GM12878 (cell line): Measurements from ENCODE around the gene PTPN5. TPM values are rescaled to one million over a fixed set of nuclear protein-coding genes. Genes with fewer than 3 reads are reported as not detected.
A peak's percentile ranks its signal among the peaks of the same experiment; 100 is the strongest.

ENCODE experiments used
- BCL11A ChIP-seq: IDR thresholded peaks from 2 replicates; pipeline ENCODE4 v1.6.1; 2011; ENCODE audit warnings: low read depth, low read length
- BHLHE40 ChIP-seq, 2 experiments: fragments of 450-650 bp in 1 of 2; IDR thresholded peaks; 2 replicates each; pipeline ENCODE4 v1.6.1; 2011 to 2017; ENCODE audit warnings: low read depth in 2 of 2, borderline replicate concordance in 1 of 2, improper control_type of control experiment in 1 of 2, low read length in 1 of 2, mild to moderate bottlenecking in 1 of 2
- CREB1 ChIP-seq: IDR thresholded peaks from 2 replicates; pipeline ENCODE4 v1.6.1; 2012; ENCODE audit warnings: low read depth, mild to moderate bottlenecking, inconsistent platforms
- EGR1 ChIP-seq, 2 experiments: IDR thresholded peaks; 1 replicate in 1 of 2; 2 replicates in 1 of 2; pipeline ENCODE4 v1.6.1; 2011 to 2012; ENCODE audit warnings: low read depth in 2 of 2, low read length in 2 of 2, borderline replicate concordance in 1 of 2, mild to moderate bottlenecking in 1 of 2, moderate library complexity in 1 of 2
- EP300 ChIP-seq, 2 experiments: fragments of 150-350 bp in 1 of 2; IDR thresholded peaks; 2 replicates each; pipeline ENCODE4 v1.6.1; 2011 to 2012; ENCODE audit warnings: low read depth in 2 of 2, low read length in 2 of 2, borderline replicate concordance in 1 of 2, improper control_type of control experiment in 1 of 2, inconsistent platforms in 1 of 2; ENCODE audit not compliant: control insufficient read depth in 1 of 2
- FOS ChIP-seq: IDR thresholded peaks from 3 replicates; pipeline ENCODE4 v1.6.1; 2011; ENCODE audit warnings: borderline replicate concordance; ENCODE audit not compliant: insufficient read length; ENCODE audit errors: extremely low read depth
- FOXK2 ChIP-seq: fragments of 450-650 bp; IDR thresholded peaks from 2 replicates; pipeline ENCODE4 v1.6.1; 2017; ENCODE audit warnings: mild to moderate bottlenecking, moderate library complexity
- IKZF1 ChIP-seq: fragments of 450-650 bp; conservative IDR thresholded peaks from 2 replicates; pipeline ENCODE4 v1.6.1; 2017; ENCODE audit warnings: antibody characterized with exemption, mild to moderate bottlenecking
- NR2C1 ChIP-seq: fragments of 450-650 bp; IDR thresholded peaks from 2 replicates; pipeline ENCODE4 v1.6.1; 2017; ENCODE audit warnings: antibody characterized with exemption, mild to moderate bottlenecking, moderate library complexity
- NR2F1 ChIP-seq: fragments of 450-650 bp; conservative IDR thresholded peaks from 2 replicates; pipeline ENCODE4 v1.6.1; 2017; ENCODE audit warnings: mild to moderate bottlenecking
- NRF1 ChIP-seq: conservative IDR thresholded peaks from 2 replicates; pipeline ENCODE4 v1.6.1; 2011; ENCODE audit warnings: mild to moderate bottlenecking, low read depth, low read length, improper control_type of control experiment
- POLR2AphosphoS5 ChIP-seq: IDR thresholded peaks from 2 replicates; pipeline ENCODE4 v1.6.1; 2011; ENCODE audit warnings: mild to moderate bottlenecking, low read length, inconsistent platforms
- RBBP5 ChIP-seq: fragments of 200-600 bp; sonication (generic); conservative IDR thresholded peaks from 2 replicates; pipeline ENCODE4 v1.6.1; 2016
- STAT1 ChIP-seq: fragments of 450-650 bp; conservative IDR thresholded peaks from 2 replicates; pipeline ENCODE4 v1.6.1; 2014; ENCODE audit warnings: antibody characterized with exemption, mild to moderate bottlenecking
- TBL1XR1 ChIP-seq: IDR thresholded peaks from 2 replicates; pipeline ENCODE4 v1.6.1; 2012; ENCODE audit warnings: low read depth, low read length, improper control_type of control experiment
- WRNIP1 ChIP-seq: IDR thresholded peaks from 2 replicates; pipeline ENCODE4 v1.6.1; 2011; ENCODE audit warnings: low read depth, low read length, improper control_type of control experiment, borderline replicate concordance
- YY1 ChIP-seq: IDR thresholded peaks from 2 replicates; pipeline ENCODE4 v1.6.1; 2011; ENCODE audit warnings: low read depth, mild to moderate bottlenecking, low read length
- ZNF217 ChIP-seq: fragments of 450-650 bp; IDR thresholded peaks from 2 replicates; pipeline ENCODE4 v1.6.1; 2017; ENCODE audit warnings: antibody characterized with exemption, mild to moderate bottlenecking
- polyA plus RNA-seq, 11 experiments: library from polyadenylated mRNA; depleted of rRNA in 4 of 11; unstranded in 6 of 11; stranded (reverse) in 5 of 11; fragments of >200 nt; fragmentation: Nextera tagmentation in 4 of 11; fragmentation: Illumina TruSeq in 1 of 11; extraction: Ambion mirVana in 4 of 11; extraction: Trizol in 1 of 11; gene quantifications; 1 replicate in 1 of 11; 2 replicates in 10 of 11; pipeline versions ENCODE4 v1.2.1 to v1.2.3, GENCODE V29; 2011 to 2016; ENCODE audit warnings: inconsistent platforms in 2 of 11, missing spikeins in 2 of 11, low read depth in 1 of 11
- total RNA-seq, 4 experiments: library from RNA; depleted of rRNA in 3 of 4; stranded (reverse); fragments of >200 nt in 3 of 4; fragmentation: Illumina TruSeq in 1 of 4; extraction: Trizol in 1 of 4; gene quantifications; 2 replicates each; pipeline versions ENCODE4 v1.2.1 to v1.2.3, GENCODE V29; 2013 to 2021
- TF ChIP-seq, protein P1 (sequence below): fragments of 450-650 bp; formaldehyde crosslinking; IDR thresholded peaks from 2 replicates; pipeline ENCODE4 v1.4.0; 2020; ENCODE audit warnings: mild to moderate bottlenecking, moderate library complexity
- TF ChIP-seq, protein P2 (sequence below): fragments of 450-650 bp; IDR thresholded peaks from 2 replicates; pipeline ENCODE4 v1.6.1; 2017; ENCODE audit warnings: mild to moderate bottlenecking, moderate library complexity

The PTPN5 gene
- total and polyA plus RNA-seq, 10 of the 15 experiments (the other 5 are each of a cell fraction or from before 2014, with no cell fraction given), result 0.04 to 0.06 (median 0.05) TPM; not detected in 7

DNA sequence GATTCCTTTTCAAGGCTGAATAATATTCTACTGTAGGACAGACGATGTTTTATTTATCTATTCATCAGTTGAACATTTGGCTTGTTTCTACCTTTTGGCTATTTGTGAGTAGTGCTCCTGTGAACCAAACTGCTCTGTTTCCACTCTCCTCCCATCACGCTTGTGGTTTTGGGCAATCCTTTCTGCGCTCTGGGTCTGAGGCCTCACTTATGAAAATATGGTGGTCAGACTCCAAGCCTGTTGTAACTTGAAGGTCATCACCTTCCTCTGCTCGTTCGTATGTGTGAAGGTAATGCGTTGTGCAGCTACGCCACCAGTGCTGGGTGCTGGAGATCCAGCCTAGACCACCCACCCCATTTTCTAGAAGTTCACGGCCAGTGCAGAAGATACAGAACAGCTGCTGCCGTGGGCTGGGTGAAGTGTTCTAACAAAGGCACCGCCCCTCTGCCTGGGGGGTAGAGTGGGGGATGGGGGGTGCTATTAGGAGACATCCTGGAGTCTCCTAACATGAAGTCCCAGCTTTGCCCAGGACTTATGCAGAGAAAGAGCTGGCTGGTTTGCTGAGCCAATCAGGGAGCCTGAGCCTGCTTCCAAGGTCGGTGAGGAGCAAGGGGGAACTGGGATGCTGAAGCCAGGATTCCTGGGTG, 21.0 kb downstream of the PTPN5 start (continued):
- TF ChIP-seq, protein P1, sequence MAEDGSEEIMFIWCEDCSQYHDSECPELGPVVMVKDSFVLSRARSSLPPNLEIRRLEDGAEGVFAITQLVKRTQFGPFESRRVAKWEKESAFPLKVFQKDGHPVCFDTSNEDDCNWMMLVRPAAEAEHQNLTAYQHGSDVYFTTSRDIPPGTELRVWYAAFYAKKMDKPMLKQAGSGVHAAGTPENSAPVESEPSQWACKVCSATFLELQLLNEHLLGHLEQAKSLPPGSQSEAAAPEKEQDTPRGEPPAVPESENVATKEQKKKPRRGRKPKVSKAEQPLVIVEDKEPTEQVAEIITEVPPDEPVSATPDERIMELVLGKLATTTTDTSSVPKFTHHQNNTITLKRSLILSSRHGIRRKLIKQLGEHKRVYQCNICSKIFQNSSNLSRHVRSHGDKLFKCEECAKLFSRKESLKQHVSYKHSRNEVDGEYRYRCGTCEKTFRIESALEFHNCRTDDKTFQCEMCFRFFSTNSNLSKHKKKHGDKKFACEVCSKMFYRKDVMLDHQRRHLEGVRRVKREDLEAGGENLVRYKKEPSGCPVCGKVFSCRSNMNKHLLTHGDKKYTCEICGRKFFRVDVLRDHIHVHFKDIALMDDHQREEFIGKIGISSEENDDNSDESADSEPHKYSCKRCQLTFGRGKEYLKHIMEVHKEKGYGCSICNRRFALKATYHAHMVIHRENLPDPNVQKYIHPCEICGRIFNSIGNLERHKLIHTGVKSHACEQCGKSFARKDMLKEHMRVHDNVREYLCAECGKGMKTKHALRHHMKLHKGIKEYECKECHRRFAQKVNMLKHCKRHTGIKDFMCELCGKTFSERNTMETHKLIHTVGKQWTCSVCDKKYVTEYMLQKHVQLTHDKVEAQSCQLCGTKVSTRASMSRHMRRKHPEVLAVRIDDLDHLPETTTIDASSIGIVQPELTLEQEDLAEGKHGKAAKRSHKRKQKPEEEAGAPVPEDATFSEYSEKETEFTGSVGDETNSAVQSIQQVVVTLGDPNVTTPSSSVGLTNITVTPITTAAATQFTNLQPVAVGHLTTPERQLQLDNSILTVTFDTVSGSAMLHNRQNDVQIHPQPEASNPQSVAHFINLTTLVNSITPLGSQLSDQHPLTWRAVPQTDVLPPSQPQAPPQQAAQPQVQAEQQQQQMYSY, result no peak
- TF ChIP-seq BCL11A, result no peak
- TF ChIP-seq TBL1XR1, result no peak
- no peak for TF ChIP-seq CREB1
- no peak for TF ChIP-seq NRF1
- no peak for TF ChIP-seq EGR1 (IDR thresholded peaks at IDR 0.05; ENCODE audit: borderline replicate concordance in 1 of 2, low read depth in 2 of 2, low read length in 2 of 2)
- peak; percentile 30 to 35; a peak in 1 of 4 replicates for TF ChIP-seq EP300 (IDR thresholded peaks at IDR 0.05; ENCODE audit: borderline replicate concordance in 1 of 2, control insufficient read depth in 1 of 2, low read depth in 2 of 2, low read length in 2 of 2)
- no peak for TF ChIP-seq FOXK2
- no peak for TF ChIP-seq NR2C1
- no peak for TF ChIP-seq POLR2AphosphoS5
- TF ChIP-seq NR2F1, result peak; percentile 81
- TF ChIP-seq WRNIP1, result no peak
- peak in 1 of 2 experiments; percentile 45; a peak in 1 of 4 replicates for TF ChIP-seq BHLHE40 (IDR thresholded peaks at IDR 0.05; ENCODE audit: borderline replicate concordance in 1 of 2, low read depth in 2 of 2, low read length in 1 of 2)
- TF ChIP-seq RBBP5, result no peak
- TF ChIP-seq ZNF217, result no peak
- TF ChIP-seq IKZF1, result peak; percentile 4
- no peak for TF ChIP-seq YY1
- TF ChIP-seq, protein P2, sequence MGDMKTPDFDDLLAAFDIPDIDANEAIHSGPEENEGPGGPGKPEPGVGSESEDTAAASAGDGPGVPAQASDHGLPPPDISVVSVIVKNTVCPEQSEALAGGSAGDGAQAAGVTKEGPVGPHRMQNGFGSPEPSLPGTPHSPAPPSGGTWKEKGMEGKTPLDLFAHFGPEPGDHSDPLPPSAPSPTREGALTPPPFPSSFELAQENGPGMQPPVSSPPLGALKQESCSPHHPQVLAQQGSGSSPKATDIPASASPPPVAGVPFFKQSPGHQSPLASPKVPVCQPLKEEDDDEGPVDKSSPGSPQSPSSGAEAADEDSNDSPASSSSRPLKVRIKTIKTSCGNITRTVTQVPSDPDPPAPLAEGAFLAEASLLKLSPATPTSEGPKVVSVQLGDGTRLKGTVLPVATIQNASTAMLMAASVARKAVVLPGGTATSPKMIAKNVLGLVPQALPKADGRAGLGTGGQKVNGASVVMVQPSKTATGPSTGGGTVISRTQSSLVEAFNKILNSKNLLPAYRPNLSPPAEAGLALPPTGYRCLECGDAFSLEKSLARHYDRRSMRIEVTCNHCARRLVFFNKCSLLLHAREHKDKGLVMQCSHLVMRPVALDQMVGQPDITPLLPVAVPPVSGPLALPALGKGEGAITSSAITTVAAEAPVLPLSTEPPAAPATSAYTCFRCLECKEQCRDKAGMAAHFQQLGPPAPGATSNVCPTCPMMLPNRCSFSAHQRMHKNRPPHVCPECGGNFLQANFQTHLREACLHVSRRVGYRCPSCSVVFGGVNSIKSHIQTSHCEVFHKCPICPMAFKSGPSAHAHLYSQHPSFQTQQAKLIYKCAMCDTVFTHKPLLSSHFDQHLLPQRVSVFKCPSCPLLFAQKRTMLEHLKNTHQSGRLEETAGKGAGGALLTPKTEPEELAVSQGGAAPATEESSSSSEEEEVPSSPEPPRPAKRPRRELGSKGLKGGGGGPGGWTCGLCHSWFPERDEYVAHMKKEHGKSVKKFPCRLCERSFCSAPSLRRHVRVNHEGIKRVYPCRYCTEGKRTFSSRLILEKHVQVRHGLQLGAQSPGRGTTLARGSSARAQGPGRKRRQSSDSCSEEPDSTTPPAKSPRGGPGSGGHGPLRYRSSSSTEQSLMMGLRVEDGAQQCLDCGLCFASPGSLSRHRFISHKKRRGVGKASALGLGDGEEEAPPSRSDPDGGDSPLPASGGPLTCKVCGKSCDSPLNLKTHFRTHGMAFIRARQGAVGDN, result no peak
- no peak for TF ChIP-seq FOS
- no peak for TF ChIP-seq STAT1
